RWPE2 (cell line): ENCODE results near the gene GRK3.

Experiments
- ATAC-seq: fragments of 200-7000 bp; cut with Tn5 transposase; 3 replicates; pipeline ENCODE4 v1.9.1; 2021; ENCODE audit warnings: low read depth
- DNase-seq: peaks from one replicate; pipeline ENCODE4 v3.0.0-alpha.2; 2020; ENCODE audit warnings: low spot score
- H3K27ac ChIP-seq: fragments of 450-650 bp; 2 replicates; pipeline ENCODE4 v1.5.1; 2017; ENCODE audit warnings: mild to moderate bottlenecking; ENCODE audit not compliant: poor library complexity, severe bottlenecking
- H3K27me3 ChIP-seq: fragments of 250-450 bp; sonication (Bioruptor Pico); 2 replicates; pipeline ENCODE4 v1.5.1; 2021; ENCODE audit warnings: mild to moderate bottlenecking, moderate library complexity; ENCODE audit not compliant: insufficient read depth, poor library complexity, severe bottlenecking
- H3K36me3 ChIP-seq: fragments of 250-450 bp; sonication (Bioruptor Pico); 2 replicates; pipeline ENCODE4 v1.5.1; 2020; ENCODE audit warnings: low read depth, mild to moderate bottlenecking, moderate library complexity
- H3K4me1 ChIP-seq: fragments of 250-450 bp; sonication (Bioruptor Pico); 2 replicates; pipeline ENCODE4 v1.5.1; 2021; ENCODE audit warnings: mild to moderate bottlenecking, moderate library complexity; ENCODE audit not compliant: insufficient read depth, poor library complexity, severe bottlenecking
- H3K4me3 ChIP-seq: fragments of 250-450 bp; sonication (Bioruptor Pico); 2 replicates; pipeline ENCODE4 v1.5.1; 2021; ENCODE audit warnings: mild to moderate bottlenecking, moderate library complexity; ENCODE audit not compliant: severe bottlenecking
- H3K9me3 ChIP-seq: fragments of 250-450 bp; sonication (Bioruptor Pico); 2 replicates; pipeline ENCODE4 v1.5.1; 2021; ENCODE audit warnings: mild to moderate bottlenecking, moderate library complexity; ENCODE audit not compliant: severe bottlenecking
- TF ChIP-seq, protein P1 (sequence below): fragments of 450-650 bp; IDR thresholded peaks from one replicate; pipeline ENCODE4 v1.5.1; 2017; ENCODE audit warnings: mild to moderate bottlenecking, moderate library complexity; ENCODE audit not compliant: poor library complexity, severe bottlenecking

The GRK3 gene

DNA sequence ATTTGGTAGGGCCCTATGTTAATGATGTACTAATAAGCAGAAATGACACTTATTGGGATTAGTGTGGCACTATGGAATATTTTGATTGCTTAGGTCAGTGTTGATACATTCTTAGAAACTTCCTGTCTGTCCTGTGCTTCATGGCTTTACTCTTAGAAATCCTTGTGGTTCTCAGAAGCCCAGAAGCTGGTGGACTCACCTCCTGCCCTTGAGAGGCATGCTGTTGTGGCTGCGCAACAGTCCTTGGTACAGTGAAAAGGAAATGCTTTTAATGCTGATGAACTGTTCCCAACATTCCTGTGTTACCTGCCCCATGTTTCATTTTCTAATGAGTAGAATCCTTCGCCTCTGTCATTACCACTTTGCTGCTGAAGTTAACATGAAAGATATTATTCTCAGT lies 125.2 kb downstream of the GRK3 start:
- no peak overlapping the region for H3K27ac ChIP-seq
- no peak for DNase-seq
- TF ChIP-seq, protein P1, sequence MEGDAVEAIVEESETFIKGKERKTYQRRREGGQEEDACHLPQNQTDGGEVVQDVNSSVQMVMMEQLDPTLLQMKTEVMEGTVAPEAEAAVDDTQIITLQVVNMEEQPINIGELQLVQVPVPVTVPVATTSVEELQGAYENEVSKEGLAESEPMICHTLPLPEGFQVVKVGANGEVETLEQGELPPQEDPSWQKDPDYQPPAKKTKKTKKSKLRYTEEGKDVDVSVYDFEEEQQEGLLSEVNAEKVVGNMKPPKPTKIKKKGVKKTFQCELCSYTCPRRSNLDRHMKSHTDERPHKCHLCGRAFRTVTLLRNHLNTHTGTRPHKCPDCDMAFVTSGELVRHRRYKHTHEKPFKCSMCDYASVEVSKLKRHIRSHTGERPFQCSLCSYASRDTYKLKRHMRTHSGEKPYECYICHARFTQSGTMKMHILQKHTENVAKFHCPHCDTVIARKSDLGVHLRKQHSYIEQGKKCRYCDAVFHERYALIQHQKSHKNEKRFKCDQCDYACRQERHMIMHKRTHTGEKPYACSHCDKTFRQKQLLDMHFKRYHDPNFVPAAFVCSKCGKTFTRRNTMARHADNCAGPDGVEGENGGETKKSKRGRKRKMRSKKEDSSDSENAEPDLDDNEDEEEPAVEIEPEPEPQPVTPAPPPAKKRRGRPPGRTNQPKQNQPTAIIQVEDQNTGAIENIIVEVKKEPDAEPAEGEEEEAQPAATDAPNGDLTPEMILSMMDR, result no peak
- H3K4me3 ChIP-seq, result no peak overlapping the region
- no peaks in the 10 kb centered on the region for H3K36me3 ChIP-seq
- no peaks in the 10 kb centered on the region for H3K9me3 ChIP-seq
- no peaks in the 10 kb centered on the region for H3K4me1 ChIP-seq
- H3K27me3 ChIP-seq, result no peaks in the 10 kb centered on the region
- no peak for ATAC-seq

DNA sequence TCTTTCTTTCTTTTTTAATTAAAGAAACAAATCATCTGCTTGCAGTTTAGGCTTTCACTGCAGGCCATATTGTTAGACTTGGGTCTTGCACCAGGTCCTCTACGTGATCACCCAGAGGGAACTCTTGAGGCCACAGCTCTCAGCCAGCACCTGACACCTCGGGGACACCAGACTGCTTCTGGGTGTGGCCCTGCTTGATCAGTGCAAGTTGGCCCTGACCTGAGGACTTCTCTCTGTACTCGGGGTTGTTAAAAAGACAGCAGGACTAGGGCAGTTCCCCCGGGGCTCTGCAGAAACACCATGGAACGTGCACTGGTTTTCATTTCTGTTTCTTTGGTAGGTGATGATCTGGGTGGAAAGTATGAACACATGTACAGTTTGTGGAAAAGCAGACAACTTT lies 126.3 kb downstream of the GRK3 start:
- DNase-seq (no peak), ATAC-seq (no peak)
- Histone ChIP-seq H3K36me3 (no peaks in the 10 kb centered on the region), H3K4me3 (no peak overlapping the region), H3K9me3 (no peaks in the 10 kb centered on the region), H3K27ac (no peak overlapping the region), H3K27me3 (no peaks in the 10 kb centered on the region), H3K4me1 (no peaks in the 10 kb centered on the region)
- TF ChIP-seq, protein P1, result no peak

DNA sequence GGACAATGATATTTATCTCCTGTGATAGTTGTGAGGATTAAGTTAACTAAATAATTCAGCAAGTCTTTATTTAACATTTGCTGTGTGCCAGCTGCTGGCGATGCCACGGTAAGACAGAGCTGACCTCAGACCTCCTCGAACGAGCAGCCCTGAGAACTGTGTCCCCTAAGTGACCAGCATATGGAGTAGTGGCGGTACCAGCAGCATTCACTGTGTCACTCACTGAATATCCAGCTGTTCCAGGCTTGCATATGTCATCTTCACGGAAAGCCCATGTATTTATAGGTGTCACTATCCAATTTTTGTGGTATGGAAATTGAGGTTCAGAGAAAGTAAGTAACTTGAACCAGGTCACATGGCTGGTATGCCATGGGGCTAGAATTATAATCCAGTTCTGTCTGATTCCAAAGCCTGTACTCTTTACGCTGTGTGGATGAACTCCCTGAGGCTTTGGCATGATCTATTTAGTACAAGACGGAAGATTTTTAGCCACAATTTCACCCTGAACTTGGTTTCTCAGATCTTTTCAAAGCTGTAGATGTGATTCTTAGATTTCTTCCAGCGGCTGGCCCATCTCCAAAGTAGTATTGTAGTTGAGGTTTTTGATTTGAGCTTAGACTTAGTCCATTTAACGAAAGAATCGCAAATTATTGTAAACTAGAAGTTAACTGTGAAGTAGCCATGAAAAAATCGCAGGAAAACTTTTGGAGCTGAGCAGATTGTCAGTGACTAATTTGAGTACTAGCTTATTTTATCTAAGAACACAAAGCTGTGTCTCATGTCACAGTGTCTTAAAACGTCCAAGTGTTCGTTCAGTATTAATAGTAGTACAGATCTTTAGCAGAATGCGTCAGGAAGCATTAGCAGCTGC lies 128.2 kb downstream of the GRK3 start:
- H3K36me3 ChIP-seq, result no peaks in the 10 kb centered on the region
- no peak for ATAC-seq
- H3K4me1 ChIP-seq, result no peaks in the 10 kb centered on the region
- TF ChIP-seq, protein P1, result no peak
- no peaks in the 10 kb centered on the region for H3K27me3 ChIP-seq
- H3K4me3 ChIP-seq, result no peak overlapping the region
- no peaks in the 10 kb centered on the region for H3K9me3 ChIP-seq
- no peak for DNase-seq
- no peak overlapping the region for H3K27ac ChIP-seq

DNA sequence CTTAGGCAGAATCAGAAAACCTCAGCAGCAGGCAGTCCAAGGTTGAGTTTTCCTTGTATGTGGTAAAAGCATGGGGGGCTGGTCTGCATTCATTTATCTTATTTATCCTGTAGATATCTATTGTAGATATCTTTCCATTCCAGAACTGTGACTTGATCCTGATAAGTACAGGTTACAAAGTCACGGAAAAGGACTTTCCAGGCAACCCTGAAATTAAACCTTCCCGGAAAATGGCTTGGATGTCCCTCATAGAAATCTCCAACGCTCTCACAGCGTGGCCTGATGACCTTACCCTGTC lies 128.7 kb downstream of the GRK3 start:
- H3K4me1 ChIP-seq, result no peaks in the 10 kb centered on the region
- no peak overlapping the region for H3K27ac ChIP-seq
- ATAC-seq (no peak), DNase-seq (no peak)
- no peaks in the 10 kb centered on the region for H3K36me3 ChIP-seq
- TF ChIP-seq, protein P1, result no peak
- H3K4me3 ChIP-seq, result no peak overlapping the region
- no peaks in the 10 kb centered on the region for H3K27me3 ChIP-seq
- no peaks in the 10 kb centered on the region for H3K9me3 ChIP-seq

DNA sequence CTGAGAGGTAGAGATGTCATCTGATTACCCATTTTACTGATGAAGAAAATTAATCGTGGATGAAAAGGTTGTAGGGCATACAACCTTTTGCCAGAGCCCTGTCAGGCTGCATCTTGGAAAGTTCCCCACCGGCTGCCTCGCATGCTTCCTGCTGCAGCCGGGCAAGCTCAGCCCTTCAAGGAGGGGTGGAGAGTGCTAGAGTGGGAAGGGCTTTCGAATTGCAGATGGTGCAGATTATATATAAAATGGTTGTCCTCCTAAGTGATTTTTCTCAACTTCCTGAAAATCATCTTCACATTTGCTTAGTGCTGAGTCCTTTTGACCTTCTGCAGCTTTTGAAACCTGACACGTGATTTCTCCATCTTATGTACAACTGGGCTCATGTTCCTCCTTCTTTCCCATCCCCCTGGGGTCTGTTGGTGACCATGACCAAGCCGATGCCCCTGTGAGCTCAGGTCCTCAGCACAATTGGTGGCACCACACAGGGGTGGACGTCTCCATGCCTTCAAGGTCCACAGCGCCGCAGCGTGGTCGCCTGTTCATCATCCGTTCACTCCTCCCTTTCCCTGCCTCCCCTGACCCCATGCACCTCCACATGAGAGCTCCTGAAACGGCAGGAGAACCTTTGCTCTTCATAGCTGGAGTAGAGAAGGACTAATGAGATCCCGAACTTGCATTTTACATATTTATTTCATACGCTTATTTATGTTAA lies 129.9 kb downstream of the GRK3 start:
- no peak overlapping the region for H3K27ac ChIP-seq
- no peaks in the 10 kb centered on the region for H3K9me3 ChIP-seq
- H3K27me3 ChIP-seq, result no peaks in the 10 kb centered on the region
- DNase-seq, result no peak
- TF ChIP-seq, protein P1, result no peak
- H3K4me1 ChIP-seq, result no peaks in the 10 kb centered on the region
- H3K36me3 ChIP-seq, result no peaks in the 10 kb centered on the region
- no peak for ATAC-seq
- no peak overlapping the region for H3K4me3 ChIP-seq
